ENCODE measurements around the gene SPDYA. TPM values are rescaled to one million over a fixed set of nuclear protein-coding genes. Genes with fewer than 3 reads are reported as not detected.
A peak's percentile ranks its signal among the peaks of the same experiment; 100 is the strongest.

The SPDYA gene
- total and polyA plus RNA-seq, 5 donors, result 0.27 to 1.3 (median 0.56) TPM; not detected in 2

- H3K9me3 ChIP-seq (ENCODE audit: control insufficient read depth, low read length), result no peaks in the 10 kb centered on the region
- ATAC-seq (no peak), DNase-seq (no peak)
- intact Hi-C loops (cut with DNase I), result no loop called here
- no peak overlapping the region for H3K4me3 ChIP-seq (ENCODE audit: low read length)
- H3K4me1 ChIP-seq (ENCODE audit: control insufficient read depth, insufficient read depth, low read length), result no peaks in the 10 kb centered on the region
- no peak overlapping the region for H3K27ac ChIP-seq (ENCODE audit: low read length)
- H3K27me3 ChIP-seq (ENCODE audit: control insufficient read depth, insufficient read depth), result no peaks in the 10 kb centered on the region
Measured at GRCh38 chr2:28824870-28825269, 14.2 kb downstream of the SPDYA start.

DNA sequence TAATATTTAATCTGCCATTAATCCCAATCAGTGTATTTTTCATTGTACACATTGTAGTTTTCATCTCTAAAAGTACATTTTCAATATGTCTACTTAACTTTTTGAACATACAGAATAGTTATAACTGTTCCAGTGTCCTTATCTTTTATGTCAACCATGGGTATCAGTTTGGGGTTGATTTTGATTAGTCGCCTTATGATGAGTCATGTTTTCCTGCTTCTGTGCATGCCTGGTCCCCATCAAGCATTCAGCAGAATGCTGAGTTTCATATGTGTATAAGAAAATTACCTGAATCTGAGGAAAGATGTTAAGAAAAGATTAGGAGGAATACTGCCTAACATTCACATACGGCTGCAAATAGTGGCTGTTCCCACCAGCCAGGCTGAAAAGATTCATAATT is 17.7 kb downstream of the SPDYA start:
- Histone ChIP-seq H3K4me3 (ENCODE audit: low read length) (no peak overlapping the region), H3K4me1 (ENCODE audit: control insufficient read depth, insufficient read depth, low read length) (no peaks in the 10 kb centered on the region), H3K27ac (ENCODE audit: low read length) (no peak overlapping the region), H3K27me3 (ENCODE audit: control insufficient read depth, insufficient read depth) (no peaks in the 10 kb centered on the region), H3K9me3 (ENCODE audit: control insufficient read depth, low read length) (no peaks in the 10 kb centered on the region)
- intact Hi-C loops (cut with DNase I), result no loop called here
- no peak for ATAC-seq
- 77% methylated on average over 2 of the region's 2 CpGs for whole genome bisulfite sequencing
- DNase-seq, result no peak

DNA sequence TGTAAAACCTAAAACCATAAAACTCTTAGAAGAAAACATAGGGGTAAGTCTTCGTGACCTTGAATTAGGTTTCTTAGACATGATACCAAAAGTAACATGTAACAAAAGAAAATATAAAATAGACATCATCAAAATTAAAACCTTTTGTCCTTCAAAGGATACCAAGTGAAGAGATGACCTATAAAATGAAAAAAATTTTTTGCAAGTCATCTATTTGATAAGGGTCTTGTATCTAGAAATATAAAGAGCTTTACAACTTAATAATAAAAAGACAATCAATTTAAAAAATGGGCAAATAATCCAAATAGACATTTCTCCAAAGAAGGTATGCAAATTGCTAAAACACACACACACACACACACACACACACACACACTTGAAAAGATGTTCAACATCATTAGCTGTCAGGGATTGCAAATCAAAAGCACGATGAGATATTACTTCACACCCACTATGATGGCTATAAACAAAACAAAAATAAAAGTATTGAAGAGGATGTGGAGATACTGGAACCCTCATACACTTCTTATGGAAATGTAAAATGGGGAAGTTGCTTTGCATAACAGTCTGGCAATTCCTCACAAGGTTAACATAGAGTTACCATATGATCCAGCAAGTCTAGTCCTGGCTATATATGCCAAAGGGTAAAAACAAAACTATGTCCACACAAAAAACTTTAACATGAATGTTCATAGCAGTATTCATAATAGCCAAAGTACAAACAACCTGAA is 23.3 kb downstream of the SPDYA start:
- no peak for ATAC-seq
- WGBS, result 90% methylated on average over 2 of the region's 2 CpGs

GRCh38 chr2:28835781-28836180 is 25.1 kb downstream of the SPDYA start:
- H3K9me3 ChIP-seq (ENCODE audit: control insufficient read depth, low read length), result no peaks in the 10 kb centered on the region
- intact Hi-C loops (cut with DNase I), result no loop called here
- H3K4me1 ChIP-seq (ENCODE audit: control insufficient read depth, insufficient read depth, low read length), result no peaks in the 10 kb centered on the region
- 36% methylated on average over 2 of the region's 2 CpGs for WGBS
- ATAC-seq, result no peak
- H3K27ac ChIP-seq (ENCODE audit: low read length), result no peak overlapping the region
- H3K4me3 ChIP-seq (ENCODE audit: low read length), result no peak overlapping the region
- no peak for DNase-seq
- H3K27me3 ChIP-seq (ENCODE audit: control insufficient read depth, insufficient read depth), result no peaks in the 10 kb centered on the region

More for the DNA sequence above, 23.3 kb downstream of the SPDYA start:
- H3K27ac ChIP-seq (ENCODE audit: low read length), result no peak overlapping the region
- H3K4me3 ChIP-seq (ENCODE audit: low read length), result no peak overlapping the region
- no peaks in the 10 kb centered on the region for H3K27me3 ChIP-seq (ENCODE audit: control insufficient read depth, insufficient read depth)
- H3K4me1 ChIP-seq (ENCODE audit: control insufficient read depth, insufficient read depth, low read length), result no peaks in the 10 kb centered on the region
- no peaks in the 10 kb centered on the region for H3K9me3 ChIP-seq (ENCODE audit: control insufficient read depth, low read length)
- no peak for DNase-seq
- intact Hi-C loops (cut with DNase I), result no loop called here

GRCh38 chr2:28838971-28839370 is 28.3 kb downstream of the SPDYA start:
- no peaks in the 10 kb centered on the region for H3K4me1 ChIP-seq (ENCODE audit: control insufficient read depth, insufficient read depth, low read length)
- no peak overlapping the region for H3K27ac ChIP-seq (ENCODE audit: low read length)
- DNase-seq (no peak), ATAC-seq (no peak)
- no peak overlapping the region for H3K4me3 ChIP-seq (ENCODE audit: low read length)
- 91% methylated on average over 2 of the region's 2 CpGs for WGBS
- no peaks in the 10 kb centered on the region for H3K9me3 ChIP-seq (ENCODE audit: control insufficient read depth, low read length)
- intact Hi-C loops (cut with DNase I), result no loop called here
- H3K27me3 ChIP-seq (ENCODE audit: control insufficient read depth, insufficient read depth), result no peaks in the 10 kb centered on the region

DNA sequence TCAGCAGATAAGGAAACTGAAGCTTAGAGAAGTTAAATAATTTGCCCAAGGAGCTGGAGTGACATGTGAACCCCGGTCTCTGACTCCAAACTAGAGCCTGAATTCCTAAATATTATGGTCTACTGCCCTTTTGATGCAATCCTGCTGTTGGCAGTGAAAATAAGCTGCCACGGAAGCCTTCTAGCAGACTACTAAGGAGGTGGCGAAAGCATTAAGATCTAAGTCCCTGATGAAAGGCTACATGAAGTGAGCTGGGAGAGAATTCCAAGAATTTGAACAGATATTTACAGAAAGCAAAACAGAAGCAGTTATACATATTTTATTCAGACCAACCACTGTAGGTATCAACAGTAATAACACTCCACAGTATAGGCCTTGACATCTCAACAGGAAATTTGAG is 31.4 kb downstream of the SPDYA start:
- H3K9me3 ChIP-seq (ENCODE audit: control insufficient read depth, low read length), result no peaks in the 10 kb centered on the region
- intact Hi-C loops (cut with DNase I), result no loop called here
- H3K27me3 ChIP-seq (ENCODE audit: control insufficient read depth, insufficient read depth), result no peaks in the 10 kb centered on the region
- WGBS, result 59% methylated on average over 3 of the region's 3 CpGs
- no peak overlapping the region for H3K4me3 ChIP-seq (ENCODE audit: low read length)
- DNase-seq (no peak), ATAC-seq (no peak)
- H3K27ac ChIP-seq (ENCODE audit: low read length), result no peak overlapping the region
- H3K4me1 ChIP-seq (ENCODE audit: control insufficient read depth, insufficient read depth, low read length), result no peaks in the 10 kb centered on the region

GRCh38 chr2:28855193-28855592 is 44.6 kb downstream of the SPDYA start:
- WGBS, result 95% methylated on average over 1 of the region's 1 CpG

GRCh38 chr2:28855977-28856376 is 45.3 kb downstream of the SPDYA start:
- H3K27me3 ChIP-seq (ENCODE audit: control insufficient read depth, insufficient read depth), result no peaks in the 10 kb centered on the region
- DNase-seq, result no peak
- no peak for ATAC-seq
- no peak overlapping the region for H3K27ac ChIP-seq (ENCODE audit: low read length)
- intact Hi-C loops (cut with DNase I), result no loop called here
- no peaks in the 10 kb centered on the region for H3K9me3 ChIP-seq (ENCODE audit: control insufficient read depth, low read length)
- H3K4me1 ChIP-seq (ENCODE audit: control insufficient read depth, insufficient read depth, low read length), result no peaks in the 10 kb centered on the region
- no peak overlapping the region for H3K4me3 ChIP-seq (ENCODE audit: low read length)

More at GRCh38 chr2:28855193-28855592, 44.6 kb downstream of the SPDYA start:
- ATAC-seq, result no peak
- Histone ChIP-seq H3K4me1 (ENCODE audit: control insufficient read depth, insufficient read depth, low read length) (no peaks in the 10 kb centered on the region), H3K27me3 (ENCODE audit: control insufficient read depth, insufficient read depth) (no peaks in the 10 kb centered on the region), H3K9me3 (ENCODE audit: control insufficient read depth, low read length) (no peaks in the 10 kb centered on the region), H3K4me3 (ENCODE audit: low read length) (no peak overlapping the region), H3K27ac (ENCODE audit: low read length) (no peak overlapping the region)
- no peak for DNase-seq
- intact Hi-C loops (cut with DNase I), result no loop called here

GRCh38 chr2:28868611-28869010 is 58.0 kb downstream of the SPDYA start:
- WGBS, result 81% methylated on average over 12 of the region's 12 CpGs
- Histone ChIP-seq H3K27me3 (ENCODE audit: control insufficient read depth, insufficient read depth) (no peaks in the 10 kb centered on the region), H3K27ac (ENCODE audit: low read length) (no peak overlapping the region), H3K4me3 (ENCODE audit: low read length) (no peak overlapping the region), H3K9me3 (ENCODE audit: control insufficient read depth, low read length) (no peaks in the 10 kb centered on the region), H3K4me1 (ENCODE audit: control insufficient read depth, insufficient read depth, low read length) (no peaks in the 10 kb centered on the region)
- intact Hi-C loops (cut with DNase I), result no loop called here
- ATAC-seq (no peak), DNase-seq (no peak)

DNA sequence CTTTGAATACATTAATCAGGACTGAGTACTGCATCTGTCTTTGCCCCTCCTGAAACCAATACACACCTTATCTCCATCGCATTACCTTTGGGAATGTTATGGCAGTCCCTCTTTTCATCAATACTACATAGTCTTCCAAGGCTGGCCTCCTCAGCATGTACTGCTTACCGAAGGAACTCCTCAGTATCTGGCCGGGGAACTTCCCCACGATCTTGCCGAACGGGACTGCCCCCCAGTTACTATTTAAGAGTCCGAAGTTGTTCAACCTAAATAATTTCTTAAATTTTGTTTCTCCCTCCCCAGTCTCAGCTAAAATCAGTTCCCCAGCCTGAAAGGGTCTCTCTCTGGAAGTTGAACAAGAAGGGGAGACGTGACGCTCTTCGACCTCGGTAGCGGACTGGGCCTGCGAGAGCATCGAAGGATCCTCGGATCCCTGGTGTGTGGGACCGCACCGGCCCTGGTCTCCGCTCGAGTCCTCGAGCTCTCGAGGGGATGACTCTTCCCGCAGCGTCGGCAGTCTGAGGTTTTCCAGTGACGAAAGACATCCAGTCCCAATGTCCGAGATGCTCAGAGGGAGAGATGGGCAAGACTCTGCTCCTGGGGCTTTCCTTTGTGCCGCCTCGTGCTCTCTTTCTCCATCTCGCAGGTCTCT is 59.0 kb downstream of the SPDYA start:
- ATAC-seq (peak in 1 of 2 donors; percentile 51), DNase-seq (peak in 1 of 3 donors; percentile 56)
- WGBS, result under 1% methylated on average over 29 of the region's 29 CpGs
- Histone ChIP-seq H3K4me1 (ENCODE audit: control insufficient read depth, insufficient read depth, low read length) (no peaks in the 10 kb centered on the region), H3K9me3 (ENCODE audit: control insufficient read depth, low read length) (no peaks in the 10 kb centered on the region), H3K4me3 (ENCODE audit: low read length) (peak overlapping the region; percentile 74), H3K27ac (ENCODE audit: low read length) (peak overlapping the region; percentile 6), H3K27me3 (ENCODE audit: control insufficient read depth, insufficient read depth) (no peaks in the 10 kb centered on the region)
- intact Hi-C loops (cut with DNase I), result no loop called here

DNA sequence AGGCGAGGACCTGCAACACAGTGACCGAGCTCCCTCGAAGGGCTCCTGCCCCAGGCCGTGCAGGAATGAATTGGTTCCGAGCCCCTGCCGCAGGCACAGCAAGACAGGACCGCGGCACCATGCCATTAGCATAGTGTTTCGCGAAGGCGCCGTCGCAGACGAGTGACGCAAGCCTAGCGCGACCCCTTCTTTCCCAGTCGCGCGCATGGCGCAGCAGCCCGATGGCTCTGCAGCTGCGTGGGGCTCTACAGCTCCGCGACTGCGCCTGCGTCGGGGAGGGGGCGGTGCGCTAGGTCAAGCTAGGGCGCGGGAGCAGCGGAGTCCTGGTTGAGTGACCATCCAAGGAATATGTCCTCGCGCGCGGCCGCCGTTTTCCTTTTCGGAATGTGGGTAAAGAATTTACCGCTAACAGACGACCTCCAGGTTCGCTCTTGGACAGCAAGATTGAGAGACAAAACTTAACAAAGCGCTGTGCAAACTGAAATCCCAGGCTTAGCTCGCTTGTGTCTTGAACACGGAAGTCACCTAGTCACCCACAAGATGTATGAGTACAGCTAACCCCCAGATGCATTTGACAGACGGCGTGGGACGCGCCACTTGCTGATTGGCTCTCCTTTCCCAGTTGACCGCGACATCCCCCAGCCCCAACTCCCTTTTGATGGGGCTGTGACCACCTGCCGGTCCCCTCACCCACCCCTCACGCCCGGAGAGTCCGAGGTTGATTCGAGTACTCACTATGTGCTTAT is 59.7 kb downstream of the SPDYA start, which contains the start of gene TRMT61B:
TSS of gene TRMT61B (minus strand) at position 164 of the 746 bp plus-strand sequence. CDS start at position 132, 32 bp downstream.
- WGBS, result under 1% methylated on average over 57 of the region's 57 CpGs
- H3K27me3 ChIP-seq (ENCODE audit: control insufficient read depth, insufficient read depth), result no peaks in the 10 kb centered on the region
- DNase-seq (peak; percentile 98 to 99 (median 99)), ATAC-seq (peak; percentile 100)
- no peaks in the 10 kb centered on the region for H3K9me3 ChIP-seq (ENCODE audit: control insufficient read depth, low read length)
- H3K4me1 ChIP-seq (ENCODE audit: control insufficient read depth, insufficient read depth, low read length), result no peaks in the 10 kb centered on the region
- H3K27ac ChIP-seq (ENCODE audit: low read length), result peak within 1 kb of the TSS; percentile 46
- intact Hi-C loops (cut with DNase I), result no loop called here
- peak within 1 kb of the TSS; percentile 74 for H3K4me3 ChIP-seq (ENCODE audit: low read length)

All from right cardiac atrium (tissue), 5 donors.